Measurements from ENCODE around the gene ZNF12.
"Not testable (repeated sequence)": the region's sequence is repeated elsewhere in the genome, so short reads cannot be mapped to it uniquely, and the experiment has no call there.

The ZNF12 gene

GRCh38 chr7:6700793-6701192 lies 6.0 kb downstream of the ZNF12 start:
- DNase-seq (ENCODE audit: insufficient read length, low spot score) (no peak), FAIRE-seq (no peak)

GRCh38 chr7:6691609-6692106 lies 15.1 kb downstream of the ZNF12 start:
- no peak for DNase-seq (ENCODE audit: insufficient read length, low spot score)
- no peak for FAIRE-seq

- DNase-seq (ENCODE audit: insufficient read length, low spot score) (no peak), FAIRE-seq (no peak)
These were observed 15.6 kb downstream of the ZNF12 start for GRCh38 chr7:6691103-6691502.

- no peak for FAIRE-seq
These were observed 26.6 kb downstream of the ZNF12 start for GRCh38 chr7:6680146-6680545.

GRCh38 chr7:6675807-6676405 lies 30.8 kb downstream of the ZNF12 start:
- FAIRE-seq (no peak), DNase-seq (ENCODE audit: insufficient read length, low spot score) (no peak)

More at GRCh38 chr7:6680146-6680545, 26.6 kb downstream of the ZNF12 start:
- DNase-seq (ENCODE audit: insufficient read length, low spot score), result no peak

- DNase-seq (ENCODE audit: insufficient read length, low spot score); FAIRE-seq: not testable (repeated sequence)
These were observed 35.9 kb downstream of the ZNF12 start for GRCh38 chr7:6670851-6671250.

GRCh38 chr7:6658618-6659345 lies 48.0 kb downstream of the ZNF12 start:
- no peak for DNase-seq (ENCODE audit: insufficient read length, low spot score)
- no peak for FAIRE-seq

- DNase-seq (ENCODE audit: insufficient read length, low spot score), result no peak
These were observed 50.3 kb downstream of the ZNF12 start for GRCh38 chr7:6656413-6656812.

GRCh38 chr7:6655636-6656385 lies 50.9 kb downstream of the ZNF12 start:
- no peak for FAIRE-seq

More at GRCh38 chr7:6656413-6656812, 50.3 kb downstream of the ZNF12 start:
- FAIRE-seq, result no peak

GRCh38 chr7:6654842-6655610 lies 51.7 kb downstream of the ZNF12 start:
- DNase-seq (ENCODE audit: insufficient read length, low spot score), result no peak
- FAIRE-seq, result no peak

More at GRCh38 chr7:6655636-6656385, 50.9 kb downstream of the ZNF12 start:
- DNase-seq (ENCODE audit: insufficient read length, low spot score), result no peak

GRCh38 chr7:6654113-6654841 lies 52.5 kb downstream of the ZNF12 start:
- FAIRE-seq (no peak), DNase-seq (ENCODE audit: insufficient read length, low spot score) (no peak)

GRCh38 chr7:6653071-6654003 lies 53.4 kb downstream of the ZNF12 start:
- FAIRE-seq, result no peak
- no peak for DNase-seq (ENCODE audit: insufficient read length, low spot score)

- FAIRE-seq (no peak), DNase-seq (ENCODE audit: insufficient read length, low spot score) (no peak)
These were observed 54.2 kb downstream of the ZNF12 start for GRCh38 chr7:6652446-6653011.

- DNase-seq (ENCODE audit: insufficient read length, low spot score) (no peak), FAIRE-seq (no peak)
These were observed 54.8 kb downstream of the ZNF12 start for GRCh38 chr7:6651851-6652445.

GRCh38 chr7:6650521-6651011 lies 56.2 kb downstream of the ZNF12 start:
- DNase-seq (ENCODE audit: insufficient read length, low spot score) (no peak), FAIRE-seq (no peak)

- DNase-seq (ENCODE audit: insufficient read length, low spot score) (no peak), FAIRE-seq (no peak)
These were observed 56.7 kb downstream of the ZNF12 start for GRCh38 chr7:6650086-6650485.

- DNase-seq (ENCODE audit: insufficient read length, low spot score), result no peak
- no peak for FAIRE-seq
These were observed 57.3 kb downstream of the ZNF12 start for GRCh38 chr7:6649241-6649961.

- DNase-seq (ENCODE audit: insufficient read length, low spot score), result no peak
- no peak for FAIRE-seq
These were observed 58.0 kb downstream of the ZNF12 start for GRCh38 chr7:6648815-6649104.
